ENCODE data around the gene RAB4B. TPM values are rescaled to one million over a fixed set of nuclear protein-coding genes. Genes with fewer than 3 reads are reported as not detected.

The RAB4B gene
- total and polyA plus RNA-seq, 2 of the 13 experiments (the other 11 are each of a cell fraction or from before 2014, with no cell fraction given), result 3.3 to 5.4 TPM

GRCh38 chr19:40777937-40778705, at the start of gene RAB4B (continued):
- TF ChIP-seq UBTF (CRISPR knock-in tag; IDR thresholded peaks at IDR 0.05) (peak; percentile 66), SAP130 (CRISPR knock-in tag; IDR thresholded peaks at IDR 0.05; ENCODE audit: low read depth) (peak; percentile 92), FOXJ3 (CRISPR knock-in tag; IDR thresholded peaks at IDR 0.05; ENCODE audit: borderline replicate concordance) (no peak), ZNF816 (CRISPR knock-in tag; IDR thresholded peaks at IDR 0.05; ENCODE audit: borderline replicate concordance) (no peak), ONECUT2 (CRISPR knock-in tag; IDR thresholded peaks at IDR 0.05) (0 out of 2 replicates have a peak, but pooled peaks have one; percentile 62), ZNF549 (CRISPR knock-in tag; IDR thresholded peaks at IDR 0.05) (no peak), RXRA (CRISPR knock-in tag; IDR thresholded peaks at IDR 0.05) (0 out of 2 replicates have a peak, but pooled peaks have one; percentile 22), PAF1 (CRISPR knock-in tag; IDR thresholded peaks at IDR 0.05) (no peak), MXI1 (IDR thresholded peaks at IDR 0.05; ENCODE audit: borderline replicate concordance, low read depth, low read length) (peak; percentile 52; the same call in 1 of the 3 replicates), SMARCC2 (IDR thresholded peaks at IDR 0.05) (no peak), ZNF619 (CRISPR knock-in tag; IDR thresholded peaks at IDR 0.05) (0 out of 2 replicates have a peak, but pooled peaks have one; percentile 38), ZNF879 (CRISPR knock-in tag; IDR thresholded peaks at IDR 0.05) (no peak), ZZZ3 (CRISPR knock-in tag; IDR thresholded peaks at IDR 0.05; ENCODE audit: borderline replicate concordance) (peak; percentile 50; the same call in 1 of the 2 replicates), ZNF800 (CRISPR knock-in tag; IDR thresholded peaks at IDR 0.05) (no peak), CSRNP1 (CRISPR knock-in tag; IDR thresholded peaks at IDR 0.05) (peak; percentile 40; the same call in 1 of the 2 replicates), FOXC1 (CRISPR knock-in tag; IDR thresholded peaks at IDR 0.05; ENCODE audit: borderline replicate concordance) (no peak), KAT2B (IDR thresholded peaks at IDR 0.05; ENCODE audit: borderline replicate concordance, low read depth, low read length) (no peak), MIER2 (CRISPR knock-in tag; IDR thresholded peaks at IDR 0.05) (no peak), REL (CRISPR knock-in tag; conservative IDR thresholded peaks at IDR 0.05) (no peak), TBX2 (CRISPR knock-in tag; IDR thresholded peaks at IDR 0.05; ENCODE audit: borderline replicate concordance) (peak; percentile 52; the same call in 1 of the 2 replicates), FOXP1 (IDR thresholded peaks at IDR 0.05) (no peak), FOXP1 (CRISPR knock-in tag; IDR thresholded peaks at IDR 0.05) (no peak), ZSCAN20 (CRISPR knock-in tag; IDR thresholded peaks at IDR 0.05; ENCODE audit: borderline replicate concordance) (no peak)
- TF ChIP-seq, protein P1, sequence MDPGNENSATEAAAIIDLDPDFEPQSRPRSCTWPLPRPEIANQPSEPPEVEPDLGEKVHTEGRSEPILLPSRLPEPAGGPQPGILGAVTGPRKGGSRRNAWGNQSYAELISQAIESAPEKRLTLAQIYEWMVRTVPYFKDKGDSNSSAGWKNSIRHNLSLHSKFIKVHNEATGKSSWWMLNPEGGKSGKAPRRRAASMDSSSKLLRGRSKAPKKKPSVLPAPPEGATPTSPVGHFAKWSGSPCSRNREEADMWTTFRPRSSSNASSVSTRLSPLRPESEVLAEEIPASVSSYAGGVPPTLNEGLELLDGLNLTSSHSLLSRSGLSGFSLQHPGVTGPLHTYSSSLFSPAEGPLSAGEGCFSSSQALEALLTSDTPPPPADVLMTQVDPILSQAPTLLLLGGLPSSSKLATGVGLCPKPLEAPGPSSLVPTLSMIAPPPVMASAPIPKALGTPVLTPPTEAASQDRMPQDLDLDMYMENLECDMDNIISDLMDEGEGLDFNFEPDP (CRISPR knock-in tag; conservative IDR thresholded peaks at IDR 0.05), result no peak
